Esophagus muscularis mucosa (tissue), 4 donors: ENCODE measurements around the gene C2orf78.

ENCODE experiments used
- CTCF ChIP-seq, 3 experiments: fragments of 200-600 bp in 2 of 3; fragments of 450-650 bp in 1 of 3; sonication (generic) in 2 of 3; IDR thresholded peaks; one replicate each; pipeline ENCODE4 v1.5.1; 2017 to 2019; ENCODE audit warnings: antibody characterized with exemption in 3 of 3, mild to moderate bottlenecking in 2 of 3, moderate library complexity in 1 of 3
- EP300 ChIP-seq: sonication (generic); formaldehyde crosslinking; IDR thresholded peaks from one replicate; pipeline ENCODE4 v1.6.1; 2017; ENCODE audit warnings: antibody characterized with exemption
- POLR2A ChIP-seq: fragments of 450-650 bp; IDR thresholded peaks from one replicate; pipeline ENCODE4 v1.6.1; 2017; ENCODE audit warnings: antibody characterized with exemption, moderate library complexity, mild to moderate bottlenecking, low read depth
- POLR2AphosphoS5 ChIP-seq, 2 donors: sonication (generic); formaldehyde crosslinking; IDR thresholded peaks; one replicate each; pipeline ENCODE4 v1.6.1; 2017; ENCODE audit warnings: antibody characterized with exemption in 2 of 2

- TF ChIP-seq CTCF (IDR thresholded peaks at IDR 0.05) (no peak), EP300 (no peak), POLR2A (no peak), POLR2AphosphoS5 (IDR thresholded peaks at IDR 0.05) (no peak)
These were observed 72.2 kb downstream of the C2orf78 start for GRCh38 chr2:73856214-73856613.
